HepG2 (cell line): ENCODE data around the gene CTDSP2. TPM values are rescaled to one million over a fixed set of nuclear protein-coding genes. Genes with fewer than 3 reads are reported as not detected.

Experiments
- ATAC-seq: fragments of 200-7000 bp; cut with Tn5 transposase; 3 replicates; pipeline ENCODE4 v1.9.1; 2020; ENCODE audit warnings: mild to moderate bottlenecking, moderate library complexity
- BruUV-seq: library from RNA; stranded (reverse); fragments of 400-500 nt; replicated peaks from 2 replicates; lab custom pipeline; 2021; lab: Mats Ljungman, UMichigan
- CTCF ChIA-PET: fragments of 300-600 bp; formaldehyde crosslinking; extraction: SDS; loops from one replicate; lab custom pipeline; 2021; ENCODE audit warnings: low total read pairs, inconsistent platforms, low intra/inter-chr PET ratio; lab: Yijun Ruan, JAX
- POLR2A ChIA-PET: fragments of 350-600 bp; sonication (Branson Sonifier 250); formaldehyde crosslinking; loops from one replicate; lab custom pipeline; 2020; ENCODE audit warnings: antibody characterized with exemption, inconsistent platforms; lab: Yijun Ruan, JAX
- DNase-seq: peaks from one replicate; pipeline ENCODE4 v3.0.0-alpha.2; 2015; ENCODE audit warnings: low spot score
- FAIRE-seq: peaks from 3 replicates; lab custom pipeline; 2011; peaks lifted over from hg19 to GRCh38; lab: Jason Lieb, UNC
- H2AFZ ChIP-seq: one replicate; pipeline ENCODE4 v1.6.1; 2011; ENCODE audit warnings: low read length, inconsistent platforms
- H3K27ac ChIP-seq: fragments of 300-600 bp; 3 replicates; pipeline ENCODE4 v1.8.0; 2011; ENCODE audit warnings: mixed run types, mild to moderate bottlenecking, mixed read lengths, low read length, inconsistent platforms; ENCODE audit not compliant: insufficient read depth; ENCODE audit errors: extremely low read length
- H3K27me3 ChIP-seq, 2 experiments: fragments of 200-600 bp in 1 of 2; 2 replicates in 1 of 2; 3 replicates in 1 of 2; pipeline versions ENCODE4 v1.6.0 to v1.8.0; 2011; ENCODE audit warnings: low read length in 2 of 2, mild to moderate bottlenecking in 2 of 2, moderate library complexity in 2 of 2, inconsistent platforms in 1 of 2; ENCODE audit not compliant: insufficient read depth in 2 of 2, control insufficient read depth in 1 of 2
- H3K36me3 ChIP-seq, 2 experiments: fragments of 200-600 bp in 1 of 2; replicated peaks in 1 of 2; 2 replicates in 1 of 2; 3 replicates in 1 of 2; pipeline versions ENCODE4 v1.5.1 to v1.8.0; 2011; ENCODE audit warnings: low read length in 2 of 2, inconsistent platforms in 1 of 2; ENCODE audit not compliant: insufficient read depth in 2 of 2, control insufficient read depth in 1 of 2
- H3K4me1 ChIP-seq: 2 replicates; pipeline ENCODE4 v1.5.1; 2012; ENCODE audit warnings: low read length, inconsistent platforms; ENCODE audit not compliant: insufficient read depth
- H3K4me2 ChIP-seq: 2 replicates; pipeline ENCODE4 v1.6.0; 2011; ENCODE audit warnings: low read depth, low read length, inconsistent platforms
- H3K4me3 ChIP-seq, 3 experiments: fragments of 200-600 bp in 1 of 3; sonication (generic), shearing (Covaris generic) in 1 of 3; replicated peaks in 1 of 3; 2 replicates each; pipeline ENCODE4 v1.5.1; 2011 to 2016; ENCODE audit warnings: low read length in 3 of 3, inconsistent platforms in 2 of 3, low read depth in 2 of 3, mild to moderate bottlenecking in 2 of 3, control low read depth in 1 of 3, mixed read lengths in 1 of 3; ENCODE audit not compliant: insufficient read depth in 1 of 3
- H3K79me2 ChIP-seq: one replicate; pipeline ENCODE4 v1.6.1; 2011; ENCODE audit warnings: low read length, inconsistent platforms; ENCODE audit not compliant: insufficient read depth
- H3K9ac ChIP-seq: 2 replicates; pipeline ENCODE4 v1.6.0; 2011; ENCODE audit warnings: mild to moderate bottlenecking, low read depth, low read length, inconsistent platforms; ENCODE audit not compliant: insufficient read depth
- H3K9me3 ChIP-seq: 2 replicates; pipeline ENCODE4 v1.5.1; 2012; ENCODE audit warnings: mild to moderate bottlenecking, low read length
- H4K20me1 ChIP-seq: 2 replicates; pipeline ENCODE4 v1.6.0; 2011; ENCODE audit warnings: inconsistent platforms, mild to moderate bottlenecking, low read length, moderate library complexity; ENCODE audit not compliant: insufficient read depth
- ARID4A ChIP-seq: sonication (generic); formaldehyde crosslinking; IDR thresholded peaks from 2 replicates; pipeline ENCODE4 v1.5.0; 2020; ENCODE audit warnings: mild to moderate bottlenecking, missing genetic modification reagents, borderline replicate concordance
- FOXA1 ChIP-seq, 2 experiments: fragments of 450-650 bp in 1 of 2; sonication (generic) in 1 of 2; formaldehyde crosslinking in 1 of 2; IDR thresholded peaks; 2 replicates each; pipeline versions ENCODE4 v1.4.0 to v1.6.1; 2016 to 2020; ENCODE audit warnings: missing genetic modification reagents in 1 of 2
- GATA4 ChIP-seq: sonication (generic); IDR thresholded peaks from 2 replicates; pipeline ENCODE4 v1.6.1; 2016; ENCODE audit warnings: antibody characterized with exemption, low read depth, borderline replicate concordance
- GATAD2A ChIP-seq: IDR thresholded peaks from 2 replicates; pipeline ENCODE4 v1.6.1; 2016
- KAT8 ChIP-seq: IDR thresholded peaks from 2 replicates; pipeline ENCODE4 v1.6.1; 2016; ENCODE audit warnings: missing genetic modification reagents, missing compliant biosample characterization
- KLF16 ChIP-seq, 2 experiments: sonication (generic) in 1 of 2; formaldehyde crosslinking in 1 of 2; IDR thresholded peaks; 2 replicates each; pipeline versions ENCODE4 v1.6.1 to v1.8.0; 2016 to 2023; ENCODE audit warnings: missing genetic modification reagents in 2 of 2, missing compliant biosample characterization in 1 of 2
- SETDB1 ChIP-seq: sonication (generic); formaldehyde crosslinking; IDR thresholded peaks from 2 replicates; pipeline ENCODE4 v1.5.1; 2020; ENCODE audit warnings: missing genetic modification reagents, mild to moderate bottlenecking, borderline replicate concordance
- TCF12 ChIP-seq, 2 experiments: fragments of 450-650 bp in 1 of 2; sonication (generic) in 1 of 2; formaldehyde crosslinking in 1 of 2; IDR thresholded peaks; 2 replicates each; pipeline versions ENCODE4 v1.6.1 to v1.8.0; 2017 to 2022; ENCODE audit warnings: antibody characterized with exemption in 1 of 2, mild to moderate bottlenecking in 1 of 2, missing genetic modification reagents in 1 of 2, moderate library complexity in 1 of 2
- U2AF2 ChIP-seq: fragments of 200-400 bp; formaldehyde crosslinking; IDR thresholded peaks from 2 replicates; pipeline ENCODE4 v1.6.1; 2017; ENCODE audit warnings: low read depth, mild to moderate bottlenecking, low read length
- ZBTB2 ChIP-seq: sonication (generic); formaldehyde crosslinking; IDR thresholded peaks from 2 replicates; pipeline ENCODE4 v1.8.0; 2022; ENCODE audit warnings: low read depth, missing genetic modification reagents
- ZGPAT ChIP-seq: IDR thresholded peaks from 2 replicates; pipeline ENCODE4 v1.6.1; 2016; ENCODE audit warnings: mild to moderate bottlenecking
- ZNF350 ChIP-seq: sonication (generic); formaldehyde crosslinking; IDR thresholded peaks from 2 replicates; pipeline ENCODE4 v1.4.0; 2020; ENCODE audit warnings: mild to moderate bottlenecking, low read depth, missing genetic modification reagents, borderline replicate concordance
- WGBS: methylation state at CpG from one replicate; pipeline ENCODE4 v1.1.6; 2017; ENCODE audit warnings: low lambda C conversion rate; 5-methylcytosine and 5-hydroxymethylcytosine counted together
- in situ Hi-C: cut with HindIII; loops from 2 replicates; pipeline ENCODE4 v1.10.0; 2017; ENCODE audit warnings: low pct_unique_long_range_greater_than_20kb; ENCODE audit not compliant: extremely low pct_ligation_motif_present
- intact Hi-C: fragments of 100-400 bp; cut with micrococcal nuclease; formaldehyde crosslinking; loops from one replicate; pipeline ENCODE4 v1.10.0; 2022; ENCODE audit not compliant: unreplicated experiment
- polyA plus RNA-seq, 8 experiments: library from polyadenylated mRNA; depleted of rRNA in 3 of 8; stranded (reverse) in 7 of 8; unstranded in 1 of 8; fragments of >200 nt; fragmentation: Illumina TruSeq in 4 of 8; extraction: Trizol in 4 of 8; gene quantifications; 2 replicates each; pipeline versions ENCODE4 v1.2.1 to v1.2.3, GENCODE V29; 2011 to 2016; ENCODE audit warnings: low read depth in 4 of 8, missing spikeins in 1 of 8, mixed read lengths in 1 of 8; ENCODE audit not compliant: insufficient read depth in 1 of 8
- total RNA-seq, 5 experiments: library from RNA; depleted of rRNA; stranded (reverse); fragments of >200 nt; fragmentation: Illumina TruSeq; extraction: Trizol; gene quantifications; 2 replicates each; pipeline ENCODE4 v1.2.3, GENCODE V29; 2016; ENCODE audit warnings: low read depth in 1 of 5

Gene CTDSP2
- total and polyA plus RNA-seq, 2 of the 13 experiments (the other 11 are each of a cell fraction or from before 2014, with no cell fraction given): 38.1 to 82.5 TPM

GRCh38 chr12:57838594-57839302 is 7.8 kb downstream of the CTDSP2 start (continued):
- TF ChIP-seq ARID4A (CRISPR knock-in tag): no peak
- TF ChIP-seq KLF16 (CRISPR knock-in tag; IDR thresholded peaks at IDR 0.05): no peak
- TF ChIP-seq ZNF350 (CRISPR knock-in tag): no peak
- TF ChIP-seq U2AF2: no peak
- no peak for TF ChIP-seq KAT8

- peaks cover 96% of the 10 kb centered on the region for H4K20me1 ChIP-seq
- intact Hi-C loops: no loop called here
- CTCF ChIA-PET: no interaction called here
- no peak for TF ChIP-seq SETDB1
- no peak for TF ChIP-seq ZBTB2
- no peak for TF ChIP-seq GATAD2A (CRISPR knock-in tag)
- no peak for TF ChIP-seq TCF12 (IDR thresholded peaks at IDR 0.05)
- TF ChIP-seq TCF12 (CRISPR knock-in tag; IDR thresholded peaks at IDR 0.05): no peak
- TF ChIP-seq FOXA1 (IDR thresholded peaks at IDR 0.05): no peak
- TF ChIP-seq FOXA1 (CRISPR knock-in tag; IDR thresholded peaks at IDR 0.05): no peak
- no peak for TF ChIP-seq ZGPAT (CRISPR knock-in tag)
- no peak for TF ChIP-seq GATA4
Measured at GRCh38 chr12:57837864-57838562, 8.5 kb downstream of the CTDSP2 start.

More at GRCh38 chr12:57837864-57838562, 8.5 kb downstream of the CTDSP2 start:
- Histone ChIP-seq H3K27ac (no peak overlapping the region), H3K27me3 (no peaks in the 10 kb centered on the region), H2AFZ (no peak overlapping the region), H3K79me2 (peaks cover 95% of the 10 kb centered on the region), H3K4me1 (peaks cover 98% of the 10 kb centered on the region), H3K36me3 (peaks cover 4 to 6% of the 10 kb centered on the region in 2 experiments; a peak in 3 of 5 replicates), H3K4me2 (no peak overlapping the region), H3K4me3 (no peak overlapping the region), H3K9ac (no peak overlapping the region), H3K9me3 (no peaks in the 10 kb centered on the region)
- no peak for FAIRE-seq
- no TSS peak for BruUV-seq
- 95% methylated on average over 2 of the region's 5 CpGs for WGBS
- ATAC-seq: no peak
- POLR2A ChIA-PET: interaction anchor here (0.7 to 1.2 kb wide), 3 partner anchors 8 to 57 kb away, joined by 3 read pairs; partner anchors contain the start of gene AVIL
- DNase-seq: no peak
- in situ Hi-C loops: no loop called here
